Effector memory CD4-positive, alpha-beta T cell (primary cell): ENCODE results near the gene HSPA4.
"Not testable (repeated sequence)": the region's sequence is repeated elsewhere in the genome, so short reads cannot be mapped to it uniquely, and the experiment has no call there.

ENCODE experiments used
- DNase-seq, 3 donors: peaks; one replicate each; pipeline ENCODE4 v3.0.0-alpha.2; 2020
- H3K27ac ChIP-seq: 2 replicates; pipeline ENCODE4 v1.7.0; 2013; ENCODE audit warnings: mild to moderate bottlenecking, low read length, moderate library complexity; ENCODE audit not compliant: insufficient read depth, poor library complexity, severe bottlenecking
- H3K27me3 ChIP-seq: replicated peaks from 2 replicates; pipeline ENCODE4 v1.7.0; 2013; ENCODE audit warnings: mild to moderate bottlenecking, low read length; ENCODE audit not compliant: insufficient read depth, control insufficient read depth, poor library complexity, severe bottlenecking
- H3K36me3 ChIP-seq: 2 replicates; pipeline ENCODE4 v1.7.0; 2013; ENCODE audit warnings: mild to moderate bottlenecking, low read length, moderate library complexity; ENCODE audit not compliant: control insufficient read depth, insufficient read depth
- H3K4me1 ChIP-seq: 2 replicates; pipeline ENCODE4 v1.7.0; 2013; ENCODE audit warnings: low read length, mild to moderate bottlenecking; ENCODE audit not compliant: control insufficient read depth, insufficient read depth, poor library complexity, severe bottlenecking
- H3K4me3 ChIP-seq: 2 replicates; pipeline ENCODE4 v1.7.0; 2013; ENCODE audit warnings: low read length, low read depth, mild to moderate bottlenecking; ENCODE audit not compliant: insufficient read depth, poor library complexity, severe bottlenecking
- H3K9me3 ChIP-seq: 2 replicates; pipeline ENCODE4 v1.7.0; 2013; ENCODE audit warnings: mild to moderate bottlenecking, low read length, moderate library complexity; ENCODE audit not compliant: control insufficient read depth
- total RNA-seq, 3 donors: gene quantifications; one replicate each; lab custom pipeline; 2026; lab: John Stamatoyannopoulos, UW

The HSPA4 gene
- 56.4 to 71.9 (median 70.9) reads per million in 3 donors for total RNA-seq

DNA sequence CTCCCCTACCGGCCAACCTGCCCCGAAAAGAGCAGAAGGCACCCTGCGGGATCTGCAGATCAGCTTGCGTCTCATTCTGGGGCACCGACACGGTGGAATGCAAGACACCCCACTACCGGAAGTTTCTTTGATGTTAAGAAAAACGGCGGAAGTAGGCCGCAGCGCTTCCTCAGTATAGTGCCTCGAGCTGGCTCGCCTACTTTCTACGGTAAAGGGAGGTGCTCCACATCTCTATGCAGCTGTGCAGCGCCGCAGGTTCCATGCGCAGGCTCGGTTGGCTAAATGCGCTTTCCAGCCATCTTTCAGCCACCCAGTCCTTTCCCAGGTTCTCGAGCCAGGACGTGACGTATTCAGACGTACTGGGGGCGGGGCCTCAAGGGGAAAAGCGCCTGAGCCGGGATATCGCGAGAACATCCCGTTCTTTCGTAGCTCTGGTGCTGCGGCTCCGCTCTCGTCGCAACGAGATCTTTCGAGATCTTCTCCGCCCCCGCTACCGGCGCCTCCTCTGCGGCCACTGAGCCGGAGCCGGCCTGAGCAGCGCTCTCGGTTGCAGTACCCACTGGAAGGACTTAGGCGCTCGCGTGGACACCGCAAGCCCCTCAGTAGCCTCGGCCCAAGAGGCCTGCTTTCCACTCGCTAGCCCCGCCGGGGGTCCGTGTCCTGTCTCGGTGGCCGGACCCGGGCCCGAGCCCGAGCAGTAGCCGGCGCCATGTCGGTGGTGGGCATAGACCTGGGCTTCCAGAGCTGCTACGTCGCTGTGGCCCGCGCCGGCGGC is at the start of gene HSPA4:
TSS of gene HSPA4 (plus strand) at position 472 of the 775 bp plus-strand sequence. CDS start at position 710, 238 bp downstream.
- H3K36me3 ChIP-seq = no peaks in the 10 kb centered on the region
- DNase-seq = peak; percentile 95 to 97 (median 97)
- H3K27ac ChIP-seq = peak within 1 kb of the TSS; percentile 96
- no peaks in the 10 kb centered on the region for H3K9me3 ChIP-seq
- no peaks in the 10 kb centered on the region for H3K27me3 ChIP-seq
- H3K4me3 ChIP-seq = peak within 1 kb of the TSS; percentile 98
- H3K4me1 ChIP-seq = peaks cover 14% of the 10 kb centered on the region

GRCh38 chr5:133006653-133007052 is 45.2 kb upstream of the HSPA4 start:
- Histone ChIP-seq H3K36me3 (peaks cover 13% of the 10 kb centered on the region), H3K4me1 (no peaks in the 10 kb centered on the region), H3K27ac (no peak overlapping the region), H3K4me3 (no peak overlapping the region), H3K27me3 (no peaks in the 10 kb centered on the region), H3K9me3 (no peaks in the 10 kb centered on the region)
- no peak for DNase-seq

DNA sequence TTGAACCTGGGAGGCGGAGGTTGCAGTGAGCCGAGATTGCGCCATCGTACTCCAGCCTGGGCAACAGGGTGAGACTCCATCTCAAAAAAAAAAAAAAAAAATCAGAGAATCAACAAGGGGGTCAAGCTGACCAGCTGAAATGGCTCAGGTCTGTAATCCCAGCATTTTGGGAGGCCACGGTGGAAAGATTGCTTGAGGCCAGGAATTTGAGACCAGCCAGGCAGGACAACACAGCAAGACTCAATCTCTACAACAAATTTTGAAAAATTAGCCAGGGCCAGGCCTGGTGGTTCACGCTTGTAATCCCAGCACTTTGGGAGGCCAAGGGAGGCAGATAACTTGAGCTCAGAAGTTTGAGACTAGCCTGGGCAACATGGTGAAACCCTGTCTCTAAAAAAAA is 43.4 kb upstream of the HSPA4 start:
- H3K36me3 ChIP-seq, H3K4me3 ChIP-seq, H3K27me3 ChIP-seq, H3K27ac ChIP-seq, H3K4me1 ChIP-seq, DNase-seq, H3K9me3 ChIP-seq: not testable (repeated sequence)

GRCh38 chr5:133015466-133015865 is 36.3 kb upstream of the HSPA4 start:
- Histone ChIP-seq H3K27me3 (no peaks in the 10 kb centered on the region), H3K4me1 (no peaks in the 10 kb centered on the region), H3K27ac (no peak overlapping the region), H3K36me3 (peaks cover 20% of the 10 kb centered on the region), H3K9me3 (no peaks in the 10 kb centered on the region), H3K4me3 (no peak overlapping the region)
- no peak for DNase-seq

GRCh38 chr5:133017964-133018363 is 33.8 kb upstream of the HSPA4 start:
- H3K36me3 ChIP-seq = peaks cover 20% of the 10 kb centered on the region
- H3K4me3 ChIP-seq = no peak overlapping the region
- H3K27ac ChIP-seq = no peak overlapping the region
- no peaks in the 10 kb centered on the region for H3K27me3 ChIP-seq
- DNase-seq = no peak
- H3K4me1 ChIP-seq = no peaks in the 10 kb centered on the region
- H3K9me3 ChIP-seq = no peaks in the 10 kb centered on the region

- not testable (repeated sequence) for H3K9me3 ChIP-seq, DNase-seq, H3K27ac ChIP-seq, H3K4me3 ChIP-seq, H3K4me1 ChIP-seq, H3K27me3 ChIP-seq
- H3K36me3 ChIP-seq = peaks cover 20% of the 10 kb centered on the region
Measured at GRCh38 chr5:133019471-133019870, 32.3 kb upstream of the HSPA4 start.

DNA sequence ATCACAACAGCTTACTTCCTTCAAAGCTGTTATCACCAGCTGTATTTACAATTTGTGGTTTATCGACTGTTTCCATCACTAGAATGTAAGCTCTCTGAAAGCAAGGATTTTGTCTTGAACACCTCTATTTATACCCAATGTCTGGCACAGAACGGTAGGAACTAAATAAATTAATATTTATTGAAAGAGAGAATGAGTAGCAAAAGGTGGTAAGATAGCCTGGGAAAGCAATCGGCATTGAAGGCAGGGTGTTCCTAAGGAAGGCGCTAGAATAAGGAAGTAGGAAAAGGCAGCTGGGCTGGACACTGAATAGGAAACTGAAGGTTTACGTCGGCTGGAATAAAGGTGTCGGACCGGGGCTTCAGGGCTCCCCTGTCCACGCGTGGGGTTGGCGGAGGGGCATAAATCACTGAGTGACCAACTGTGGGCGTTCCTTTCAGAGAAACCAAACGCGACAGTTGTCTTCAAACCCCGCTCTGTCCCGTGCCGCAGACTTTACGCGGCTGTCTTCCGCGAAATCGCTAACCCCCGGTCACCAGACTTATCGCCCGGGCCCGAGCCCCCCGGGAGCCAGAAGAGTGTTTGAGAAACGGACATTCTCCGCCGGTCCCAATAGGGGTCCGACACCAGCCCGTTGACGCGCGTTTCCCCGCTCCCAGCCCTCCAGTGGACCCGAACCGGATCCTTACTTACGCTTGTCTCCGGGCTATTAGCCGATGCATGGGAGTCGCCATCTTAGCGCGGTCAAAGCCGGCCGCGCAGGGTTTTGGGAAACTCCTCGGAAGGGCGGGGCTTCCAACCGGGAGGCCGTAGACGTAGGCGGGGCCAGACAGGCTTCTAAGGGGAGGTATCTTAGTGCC is 25.8 kb upstream of the HSPA4 start, which contains the start of gene ZCCHC10:
TSS of gene ZCCHC10 (minus strand) at position 746 of the 860 bp plus-strand sequence. CDS start at position 734, 12 bp downstream.
- H3K4me3 ChIP-seq = peak within 1 kb of the TSS; percentile 99
- H3K27ac ChIP-seq = peak within 1 kb of the TSS; percentile 89
- no peaks in the 10 kb centered on the region for H3K9me3 ChIP-seq
- H3K27me3 ChIP-seq = no peaks in the 10 kb centered on the region
- no peaks in the 10 kb centered on the region for H3K4me1 ChIP-seq
- H3K36me3 ChIP-seq = no peaks in the 10 kb centered on the region
- DNase-seq = peak; percentile 79 to 86 (median 84)

DNA sequence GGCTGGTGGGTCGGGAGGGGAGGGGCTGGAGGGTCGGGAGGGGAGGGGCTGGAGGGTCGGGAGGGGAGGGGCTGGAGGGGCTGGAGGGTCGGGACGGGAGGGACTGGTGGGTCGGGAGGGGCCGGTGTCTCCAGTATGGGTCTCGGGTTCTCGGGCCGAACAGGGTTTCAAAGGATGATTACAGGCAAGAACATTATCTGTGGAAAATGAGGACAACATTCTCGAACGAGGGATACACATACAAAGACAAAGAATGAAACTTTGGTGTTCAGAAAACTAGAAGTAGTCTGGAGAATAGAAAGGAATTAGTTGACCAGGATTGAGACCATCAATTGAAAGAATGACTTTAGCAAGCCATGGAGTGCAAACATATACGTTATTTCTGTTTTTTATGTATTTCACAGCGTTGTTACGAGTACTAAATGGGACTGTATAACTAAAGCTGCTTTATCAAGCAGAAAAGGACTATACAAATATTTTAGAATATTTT is 25.1 kb upstream of the HSPA4 start:
- Histone ChIP-seq H3K27me3 (no peaks in the 10 kb centered on the region), H3K4me3 (peak overlapping the region; percentile 99), H3K27ac (peak overlapping the region; percentile 89), H3K36me3 (no peaks in the 10 kb centered on the region), H3K4me1 (no peaks in the 10 kb centered on the region), H3K9me3 (no peaks in the 10 kb centered on the region)
- DNase-seq = no peak

DNA sequence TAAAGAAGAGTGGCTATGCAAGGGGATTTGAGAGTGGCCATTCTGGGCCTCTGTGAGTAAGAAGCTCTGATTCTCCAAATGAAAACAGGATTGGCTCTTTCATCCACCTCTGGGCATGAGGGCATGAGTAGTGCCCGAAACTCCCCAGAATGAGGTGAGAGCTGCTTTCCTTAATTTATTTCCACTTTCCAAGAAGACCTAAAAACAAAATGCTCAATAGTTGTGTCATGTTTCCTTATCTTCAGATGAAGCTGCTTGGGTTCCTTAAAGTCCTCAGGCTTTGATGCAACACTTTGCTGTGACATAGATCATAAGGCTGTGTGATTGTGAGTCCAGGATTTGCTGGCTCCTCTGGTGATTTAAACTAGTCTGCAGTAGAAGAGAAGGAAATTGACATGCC is 22.4 kb upstream of the HSPA4 start:
- Histone ChIP-seq H3K9me3 (no peaks in the 10 kb centered on the region), H3K4me1 (no peaks in the 10 kb centered on the region), H3K36me3 (no peaks in the 10 kb centered on the region), H3K4me3 (no peak overlapping the region), H3K27me3 (no peaks in the 10 kb centered on the region), H3K27ac (no peak overlapping the region)
- DNase-seq = no peak
